HepG2 (cell line): Measurements from ENCODE around the gene NRL. TPM values are rescaled to one million over a fixed set of nuclear protein-coding genes. Genes with fewer than 3 reads are reported as not detected.

Experiments used
- CENPX ChIP-seq: sonication (generic); formaldehyde crosslinking; IDR thresholded peaks from 2 replicates; pipeline ENCODE4 v1.9.0; 2021; ENCODE audit warnings: mild to moderate bottlenecking, missing genetic modification reagents, moderate library complexity
- FUBP1 ChIP-seq: sonication (generic); formaldehyde crosslinking; IDR thresholded peaks from 2 replicates; pipeline ENCODE4 v1.5.1; 2020; ENCODE audit warnings: missing genetic modification reagents, mild to moderate bottlenecking, borderline replicate concordance
- GPBP1L1 ChIP-seq: sonication (generic); formaldehyde crosslinking; IDR thresholded peaks from 2 replicates; pipeline ENCODE4 v1.5.0; 2020; ENCODE audit warnings: mild to moderate bottlenecking, missing genetic modification reagents
- GTF3A ChIP-seq: sonication (generic); formaldehyde crosslinking; conservative IDR thresholded peaks from 2 replicates; pipeline ENCODE4 v1.4.0; 2020; ENCODE audit warnings: mild to moderate bottlenecking, missing genetic modification reagents
- HOXA7 ChIP-seq: sonication (generic); formaldehyde crosslinking; IDR thresholded peaks from 2 replicates; pipeline ENCODE4 v1.8.1; 2022; ENCODE audit warnings: mild to moderate bottlenecking, missing genetic modification reagents, moderate library complexity
- MTA3 ChIP-seq: sonication (generic); formaldehyde crosslinking; IDR thresholded peaks from 2 replicates; pipeline ENCODE4 v1.4.0; 2020; ENCODE audit warnings: missing genetic modification reagents
- PHF8 ChIP-seq: sonication (generic); formaldehyde crosslinking; IDR thresholded peaks from 2 replicates; pipeline ENCODE4 v1.5.0; 2020; ENCODE audit warnings: missing genetic modification reagents
- RARA ChIP-seq: IDR thresholded peaks from 2 replicates; pipeline ENCODE4 v1.6.1; 2016; ENCODE audit warnings: missing genetic modification reagents, missing compliant biosample characterization
- SALL1 ChIP-seq: sonication (generic); formaldehyde crosslinking; IDR thresholded peaks from 2 replicates; pipeline ENCODE4 v1.8.0; 2022; ENCODE audit warnings: mild to moderate bottlenecking, missing genetic modification reagents
- SETDB1 ChIP-seq: sonication (generic); formaldehyde crosslinking; IDR thresholded peaks from 2 replicates; pipeline ENCODE4 v1.5.1; 2020; ENCODE audit warnings: missing genetic modification reagents, mild to moderate bottlenecking, borderline replicate concordance
- SIN3A ChIP-seq: IDR thresholded peaks from 2 replicates; pipeline ENCODE4 v1.6.1; 2011; ENCODE audit warnings: low read depth, mild to moderate bottlenecking, control low read depth, low read length, borderline replicate concordance
- SMAD9 ChIP-seq: sonication (generic); formaldehyde crosslinking; IDR thresholded peaks from 2 replicates; pipeline ENCODE4 v1.5.1; 2020; ENCODE audit warnings: mild to moderate bottlenecking, missing genetic modification reagents
- SNRNP70 ChIP-seq: fragments of 200-400 bp; formaldehyde crosslinking; IDR thresholded peaks from 2 replicates; pipeline ENCODE4 v1.6.1; 2017; ENCODE audit warnings: mild to moderate bottlenecking, low read depth, low read length, moderate library complexity
- TARDBP ChIP-seq: sonication (generic); formaldehyde crosslinking; IDR thresholded peaks from 2 replicates; pipeline ENCODE4 v1.8.0; 2022; ENCODE audit warnings: mild to moderate bottlenecking, missing genetic modification reagents
- TCF12 ChIP-seq, 2 experiments: fragments of 450-650 bp in 1 of 2; sonication (generic) in 1 of 2; formaldehyde crosslinking in 1 of 2; IDR thresholded peaks; 2 replicates each; pipeline versions ENCODE4 v1.6.1 to v1.8.0; 2017 to 2022; ENCODE audit warnings: antibody characterized with exemption in 1 of 2, mild to moderate bottlenecking in 1 of 2, missing genetic modification reagents in 1 of 2, moderate library complexity in 1 of 2
- TERF1 ChIP-seq: sonication (generic); formaldehyde crosslinking; IDR thresholded peaks from 2 replicates; pipeline ENCODE4 v1.8.0; 2022; ENCODE audit warnings: mild to moderate bottlenecking, missing genetic modification reagents, moderate library complexity
- WIZ ChIP-seq: sonication (generic); formaldehyde crosslinking; IDR thresholded peaks from 2 replicates; pipeline ENCODE4 v1.5.1; 2020; ENCODE audit warnings: mild to moderate bottlenecking, missing genetic modification reagents
- ZFAT ChIP-seq: sonication (generic); formaldehyde crosslinking; conservative IDR thresholded peaks from 2 replicates; pipeline ENCODE4 v1.8.1; 2023; ENCODE audit warnings: missing genetic modification reagents, inconsistent platforms
- ZNF34 ChIP-seq: sonication (generic); formaldehyde crosslinking; IDR thresholded peaks from 2 replicates; pipeline ENCODE4 v1.4.0; 2020; ENCODE audit warnings: mild to moderate bottlenecking, missing genetic modification reagents, borderline replicate concordance
- ZNF510 ChIP-seq: sonication (generic); formaldehyde crosslinking; IDR thresholded peaks from 2 replicates; pipeline ENCODE4 v1.4.0; 2020; ENCODE audit warnings: low read depth, mild to moderate bottlenecking, missing genetic modification reagents
- ZNF776 ChIP-seq: sonication (generic); formaldehyde crosslinking; IDR thresholded peaks from 2 replicates; pipeline ENCODE4 v1.4.0; 2020; ENCODE audit warnings: mild to moderate bottlenecking, missing genetic modification reagents
- ZNF816 ChIP-seq: sonication (generic); formaldehyde crosslinking; IDR thresholded peaks from 2 replicates; pipeline ENCODE4 v1.8.0; 2022; ENCODE audit warnings: missing genetic modification reagents, mild to moderate bottlenecking, borderline replicate concordance
- ZSCAN25 ChIP-seq: sonication (generic); formaldehyde crosslinking; IDR thresholded peaks from 2 replicates; pipeline ENCODE4 v1.8.0; 2022; ENCODE audit warnings: mild to moderate bottlenecking, missing genetic modification reagents
- polyA plus RNA-seq, 8 experiments: library from polyadenylated mRNA; depleted of rRNA in 3 of 8; stranded (reverse) in 7 of 8; unstranded in 1 of 8; fragments of >200 nt; fragmentation: Illumina TruSeq in 4 of 8; extraction: Trizol in 4 of 8; gene quantifications; 2 replicates each; pipeline versions ENCODE4 v1.2.1 to v1.2.3, GENCODE V29; 2011 to 2016; ENCODE audit warnings: low read depth in 4 of 8, missing spikeins in 1 of 8, mixed read lengths in 1 of 8; ENCODE audit not compliant: insufficient read depth in 1 of 8
- total RNA-seq, 5 experiments: library from RNA; depleted of rRNA; stranded (reverse); fragments of >200 nt; fragmentation: Illumina TruSeq; extraction: Trizol; gene quantifications; 2 replicates each; pipeline ENCODE4 v1.2.3, GENCODE V29; 2016; ENCODE audit warnings: low read depth in 1 of 5
- TF ChIP-seq, protein P1 (sequence below): sonication (generic); formaldehyde crosslinking; IDR thresholded peaks from 2 replicates; pipeline ENCODE4 v1.5.0; 2020; ENCODE audit warnings: missing genetic modification reagents

NRL gene
- total and polyA plus RNA-seq, 2 of the 13 experiments (the other 11 are each of a cell fraction or from before 2014, with no cell fraction given) = 2.5 to 4.7 TPM

DNA sequence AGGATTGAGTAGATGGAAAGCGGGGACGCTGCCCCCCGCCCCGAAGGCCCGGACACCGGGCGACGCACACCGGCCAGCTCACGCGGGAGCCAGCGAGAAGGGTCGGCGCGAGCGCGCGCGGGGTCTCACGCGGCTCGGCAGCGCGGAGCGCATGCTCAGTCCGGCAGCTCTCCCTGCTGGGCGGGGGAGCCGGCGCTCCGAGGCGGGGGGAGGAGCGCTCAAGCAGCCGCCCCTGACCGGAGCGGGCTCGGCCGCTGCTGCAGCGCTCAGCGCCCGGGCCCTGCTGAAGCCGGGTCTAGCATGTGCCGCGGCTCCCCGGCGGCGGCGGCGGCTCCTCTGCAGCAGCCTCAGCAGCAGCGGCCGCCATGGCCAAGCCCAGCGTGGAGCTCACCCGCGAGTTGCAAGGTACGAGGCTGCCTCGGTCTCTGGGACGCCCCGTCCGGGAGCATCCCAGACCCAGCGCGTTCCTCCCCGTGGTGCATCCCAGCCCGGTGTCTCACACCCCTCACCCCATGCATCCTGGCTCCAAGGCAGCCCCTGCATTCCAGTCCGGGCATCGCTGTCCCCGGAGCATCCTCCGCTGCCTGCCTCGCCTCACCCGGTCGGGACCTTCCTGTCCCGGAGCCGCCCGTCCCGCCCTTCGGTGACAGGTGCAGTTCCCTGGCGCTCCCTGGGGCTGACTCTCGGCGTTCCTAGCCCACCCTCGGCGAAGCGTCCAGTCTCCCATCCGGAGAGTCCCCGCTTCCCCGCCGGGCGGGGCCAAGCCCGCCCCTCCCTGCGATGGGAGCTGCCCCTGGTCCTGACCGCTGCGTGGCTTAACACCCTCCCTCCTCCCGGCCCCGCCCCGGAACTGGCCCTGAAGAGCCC lies 62.7 kb downstream of the NRL start, which contains the start of gene CARMIL3 (continued):
- TF ChIP-seq, protein P1, sequence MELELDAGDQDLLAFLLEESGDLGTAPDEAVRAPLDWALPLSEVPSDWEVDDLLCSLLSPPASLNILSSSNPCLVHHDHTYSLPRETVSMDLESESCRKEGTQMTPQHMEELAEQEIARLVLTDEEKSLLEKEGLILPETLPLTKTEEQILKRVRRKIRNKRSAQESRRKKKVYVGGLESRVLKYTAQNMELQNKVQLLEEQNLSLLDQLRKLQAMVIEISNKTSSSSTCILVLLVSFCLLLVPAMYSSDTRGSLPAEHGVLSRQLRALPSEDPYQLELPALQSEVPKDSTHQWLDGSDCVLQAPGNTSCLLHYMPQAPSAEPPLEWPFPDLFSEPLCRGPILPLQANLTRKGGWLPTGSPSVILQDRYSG (CRISPR knock-in tag) = no peak; the same call in none of the 2 replicates
- TF ChIP-seq TERF1 (CRISPR knock-in tag) (peak; percentile 86), MTA3 (CRISPR knock-in tag) (no peak; the same call in 1 of the 2 replicates), ZSCAN25 (CRISPR knock-in tag) (peak; percentile 75; the same call in 1 of the 2 replicates), ZFAT (CRISPR knock-in tag) (no peak), ZNF34 (CRISPR knock-in tag) (no peak), GPBP1L1 (no peak), ZNF776 (peak; percentile 96), HOXA7 (CRISPR knock-in tag) (peak; percentile 89; the same call in 1 of the 2 replicates), SIN3A (peak; percentile 92; the same call in 1 of the 2 replicates), CENPX (CRISPR knock-in tag) (no peak), ZNF816 (CRISPR knock-in tag) (no peak), WIZ (CRISPR knock-in tag) (peak; percentile 43), TARDBP (CRISPR knock-in tag) (no peak), ZNF510 (CRISPR knock-in tag) (no peak; the same call in 1 of the 2 replicates), GTF3A (CRISPR knock-in tag) (0 out of 2 replicates have a peak, but pooled peaks have one; percentile 69), SETDB1 (no peak), SMAD9 (CRISPR knock-in tag) (peak; percentile 25; the same call in 1 of the 2 replicates), SNRNP70 (no peak), RARA (CRISPR knock-in tag) (peak; percentile 66), TCF12 (IDR thresholded peaks at IDR 0.05) (no peak), TCF12 (CRISPR knock-in tag; IDR thresholded peaks at IDR 0.05) (0 out of 2 replicates have a peak, but pooled peaks have one; percentile 75), SALL1 (CRISPR knock-in tag) (peak; percentile 83), FUBP1 (CRISPR knock-in tag) (0 out of 2 replicates have a peak, but pooled peaks have one; percentile 0), PHF8 (CRISPR knock-in tag) (peak; percentile 75)
